ENCODE measurements around the gene THAP12.

DNA sequence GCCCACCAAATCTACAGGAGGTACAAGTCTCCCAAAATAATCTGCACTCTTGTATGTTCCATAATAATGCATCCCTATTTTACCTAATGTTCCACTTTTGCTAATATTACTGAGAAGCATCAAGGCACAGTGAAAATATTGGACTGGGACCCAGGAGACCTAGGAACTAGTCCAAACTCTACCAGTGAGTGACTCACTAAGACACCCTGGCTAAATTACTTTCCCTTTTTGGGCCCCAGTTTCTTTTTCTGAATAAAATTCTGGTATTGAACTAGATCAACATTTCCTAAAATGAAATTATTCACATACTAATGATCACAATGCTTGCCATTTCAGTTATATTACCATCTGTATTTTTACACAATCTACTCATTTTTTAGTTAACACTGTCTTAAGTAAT, 19.6 kb downstream of the THAP12 start:
- TF ChIP-seq, protein P1, sequence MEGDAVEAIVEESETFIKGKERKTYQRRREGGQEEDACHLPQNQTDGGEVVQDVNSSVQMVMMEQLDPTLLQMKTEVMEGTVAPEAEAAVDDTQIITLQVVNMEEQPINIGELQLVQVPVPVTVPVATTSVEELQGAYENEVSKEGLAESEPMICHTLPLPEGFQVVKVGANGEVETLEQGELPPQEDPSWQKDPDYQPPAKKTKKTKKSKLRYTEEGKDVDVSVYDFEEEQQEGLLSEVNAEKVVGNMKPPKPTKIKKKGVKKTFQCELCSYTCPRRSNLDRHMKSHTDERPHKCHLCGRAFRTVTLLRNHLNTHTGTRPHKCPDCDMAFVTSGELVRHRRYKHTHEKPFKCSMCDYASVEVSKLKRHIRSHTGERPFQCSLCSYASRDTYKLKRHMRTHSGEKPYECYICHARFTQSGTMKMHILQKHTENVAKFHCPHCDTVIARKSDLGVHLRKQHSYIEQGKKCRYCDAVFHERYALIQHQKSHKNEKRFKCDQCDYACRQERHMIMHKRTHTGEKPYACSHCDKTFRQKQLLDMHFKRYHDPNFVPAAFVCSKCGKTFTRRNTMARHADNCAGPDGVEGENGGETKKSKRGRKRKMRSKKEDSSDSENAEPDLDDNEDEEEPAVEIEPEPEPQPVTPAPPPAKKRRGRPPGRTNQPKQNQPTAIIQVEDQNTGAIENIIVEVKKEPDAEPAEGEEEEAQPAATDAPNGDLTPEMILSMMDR (conservative IDR thresholded peaks at IDR 0.05; ENCODE audit: low read length): no peak
- no peak for TF ChIP-seq EZH2phosphoT487 (IDR thresholded peaks at IDR 0.05; ENCODE audit: borderline replicate concordance)
